ENCODE measurements around the gene MC5R.

DNA sequence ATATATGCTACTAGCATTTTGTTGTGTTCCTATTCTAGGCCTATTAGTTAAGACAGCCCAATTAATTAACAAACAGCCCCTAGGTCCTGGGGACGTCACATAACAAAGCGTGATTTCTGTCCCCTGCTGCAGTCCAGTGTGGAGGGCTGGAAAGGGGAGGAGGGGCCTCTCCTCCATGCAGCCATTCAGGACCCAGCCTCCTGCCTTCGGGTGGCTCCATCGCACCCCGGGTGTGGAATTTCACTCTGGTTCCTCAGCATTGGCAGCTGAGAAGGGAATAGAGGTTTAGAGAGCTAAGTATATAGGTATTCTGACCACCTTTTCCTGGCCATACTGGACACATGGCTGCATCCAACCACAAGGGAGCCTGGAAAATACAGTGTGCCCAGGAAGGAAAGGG, 49.0 kb downstream of the MC5R start:
- no peak for TF ChIP-seq CTCF (IDR thresholded peaks at IDR 0.05; ENCODE audit: low read length)
- no peak for TF ChIP-seq EZH2phosphoT487 (IDR thresholded peaks at IDR 0.05; ENCODE audit: low read length)
- TF ChIP-seq EZH2 (optimal IDR thresholded peaks at IDR 0.05; ENCODE audit: low read depth, low read length): no peak
